Panc1 (cell line): ENCODE measurements around the gene CDKAL1.

Experiments used
- CTCF ChIP-seq: fragments of 450-650 bp; IDR thresholded peaks from 2 replicates; pipeline ENCODE4 v1.5.1; 2017; ENCODE audit warnings: mild to moderate bottlenecking
- REST ChIP-seq, 2 experiments: IDR thresholded peaks; 2 replicates each; pipeline ENCODE4 v1.6.1; 2011 to 2012; ENCODE audit warnings: low read depth in 2 of 2, control low read depth in 1 of 2, low read length in 1 of 2, mild to moderate bottlenecking in 1 of 2, moderate library complexity in 1 of 2; ENCODE audit not compliant: insufficient read depth in 1 of 2

GRCh38 chr6:21220271-21220987 lies 686.2 kb downstream of the CDKAL1 start:
- TF ChIP-seq CTCF: no peak
- TF ChIP-seq REST (IDR thresholded peaks at IDR 0.05; ENCODE audit: insufficient read depth in 1 of 2, low read depth in 2 of 2, low read length in 1 of 2): no peak
